Stomach (tissue), 4 donors: ENCODE measurements around the gene GOLGA1.

Experiments used
- CTCF ChIP-seq, 7 experiments: fragments of 450-650 bp in 4 of 7; fragments of 200-600 bp in 3 of 7; sonication (generic) in 3 of 7; IDR thresholded peaks; one replicate each; pipeline ENCODE4 v1.5.1; 2016 to 2019; ENCODE audit warnings: antibody characterized with exemption in 7 of 7, control low read depth in 2 of 7, mild to moderate bottlenecking in 1 of 7
- EP300 ChIP-seq: sonication (generic); formaldehyde crosslinking; IDR thresholded peaks from one replicate; pipeline ENCODE4 v1.6.1; 2017; ENCODE audit warnings: antibody characterized with exemption
- POLR2A ChIP-seq, 4 donors: fragments of 450-650 bp; IDR thresholded peaks; one replicate each; pipeline ENCODE4 v1.6.1; 2016; ENCODE audit warnings: antibody characterized with exemption in 4 of 4, control low read depth in 2 of 4, mild to moderate bottlenecking in 1 of 4, moderate library complexity in 1 of 4

- TF ChIP-seq CTCF (IDR thresholded peaks at IDR 0.05) (peak in 1 of 7 experiments; percentile 6), EP300 (no peak), POLR2A (IDR thresholded peaks at IDR 0.05) (no peak)
Observed at GRCh38 chr9:124894741-124895170, 46.1 kb downstream of the GOLGA1 start.
